ES-I3 (cell line): ENCODE results near the gene KRTAP22-1.

Experiments used
- H3K36me3 ChIP-seq: 2 replicates; pipeline ENCODE4 v1.6.1; 2013; ENCODE audit warnings: mild to moderate bottlenecking, low read length, control low read depth, moderate library complexity; ENCODE audit not compliant: insufficient read depth
- H3K4me1 ChIP-seq: 2 replicates; pipeline ENCODE4 v1.6.1; 2013; ENCODE audit warnings: mild to moderate bottlenecking, control low read depth, low read length; ENCODE audit not compliant: insufficient read depth
- H3K9ac ChIP-seq: 2 replicates; pipeline ENCODE4 v1.6.1; 2013; ENCODE audit warnings: low read depth, mild to moderate bottlenecking, low read length, moderate library complexity
- H3K9me3 ChIP-seq: 2 replicates; pipeline ENCODE4 v1.6.1; 2013; ENCODE audit warnings: mild to moderate bottlenecking, low read length, moderate library complexity; ENCODE audit not compliant: control insufficient read depth, insufficient read depth

The KRTAP22-1 gene

GRCh38 chr21:30605968-30606367 lies 5.1 kb downstream of the KRTAP22-1 start:
- no peaks in the 10 kb centered on the region for H3K9me3 ChIP-seq
- no peaks in the 10 kb centered on the region for H3K36me3 ChIP-seq
- H3K4me1 ChIP-seq: no peaks in the 10 kb centered on the region
- no peak overlapping the region for H3K9ac ChIP-seq

- H3K9me3 ChIP-seq: no peaks in the 10 kb centered on the region
- H3K36me3 ChIP-seq: no peaks in the 10 kb centered on the region
- H3K9ac ChIP-seq: no peak overlapping the region
- H3K4me1 ChIP-seq: no peaks in the 10 kb centered on the region
Observed at GRCh38 chr21:30612132-30612531, 11.2 kb downstream of the KRTAP22-1 start.

GRCh38 chr21:30613836-30614235 lies 12.9 kb downstream of the KRTAP22-1 start, which contains the start of gene KRTAP6-1:
Gene KRTAP6-1, minus strand, starts transcription at chr21:30613930. Its CDS starts 26 bp downstream, at chr21:30613904.
- H3K9ac ChIP-seq: no peak within 1 kb of the TSS
- H3K9me3 ChIP-seq: no peaks in the 10 kb centered on the region
- no peaks in the 10 kb centered on the region for H3K36me3 ChIP-seq
- H3K4me1 ChIP-seq: no peaks in the 10 kb centered on the region

- Histone ChIP-seq H3K9ac (no peak overlapping the region), H3K36me3 (no peaks in the 10 kb centered on the region), H3K9me3 (no peaks in the 10 kb centered on the region), H3K4me1 (no peaks in the 10 kb centered on the region)
Observed at GRCh38 chr21:30615199-30615598, 14.3 kb downstream of the KRTAP22-1 start.

GRCh38 chr21:30616125-30616524 lies 15.2 kb downstream of the KRTAP22-1 start, which contains the start of gene KRTAP20-1:
Gene KRTAP20-1, plus strand, starts transcription at chr21:30616425. Its CDS starts 30 bp downstream, at chr21:30616455.
- no peaks in the 10 kb centered on the region for H3K36me3 ChIP-seq
- H3K4me1 ChIP-seq: no peaks in the 10 kb centered on the region
- no peaks in the 10 kb centered on the region for H3K9me3 ChIP-seq
- no peak within 1 kb of the TSS for H3K9ac ChIP-seq

- Histone ChIP-seq H3K4me1 (no peaks in the 10 kb centered on the region), H3K9me3 (no peaks in the 10 kb centered on the region), H3K9ac (no peak overlapping the region), H3K36me3 (no peaks in the 10 kb centered on the region)
Observed at GRCh38 chr21:30620080-30620479, 19.2 kb downstream of the KRTAP22-1 start.

- Histone ChIP-seq H3K9me3 (no peaks in the 10 kb centered on the region), H3K9ac (no peak within 1 kb of the TSS), H3K36me3 (no peaks in the 10 kb centered on the region), H3K4me1 (no peaks in the 10 kb centered on the region)
Observed at GRCh38 chr21:30620522-30620921, 19.6 kb downstream of the KRTAP22-1 start, which contains the start of gene KRTAP20-4. Gene KRTAP20-4, plus strand, starts transcription at chr21:30620627.

GRCh38 chr21:30623362-30623761 lies 22.5 kb downstream of the KRTAP22-1 start:
- no peak overlapping the region for H3K9ac ChIP-seq
- H3K4me1 ChIP-seq: no peaks in the 10 kb centered on the region
- no peaks in the 10 kb centered on the region for H3K36me3 ChIP-seq
- no peaks in the 10 kb centered on the region for H3K9me3 ChIP-seq

- H3K36me3 ChIP-seq: no peaks in the 10 kb centered on the region
- H3K9ac ChIP-seq: no peak overlapping the region
- no peaks in the 10 kb centered on the region for H3K9me3 ChIP-seq
- H3K4me1 ChIP-seq: no peaks in the 10 kb centered on the region
Observed at GRCh38 chr21:30625449-30626165, 24.7 kb downstream of the KRTAP22-1 start.

- H3K9me3 ChIP-seq: no peaks in the 10 kb centered on the region
- no peak overlapping the region for H3K9ac ChIP-seq
- no peaks in the 10 kb centered on the region for H3K4me1 ChIP-seq
- H3K36me3 ChIP-seq: no peaks in the 10 kb centered on the region
Observed at GRCh38 chr21:30628109-30628508, 27.2 kb downstream of the KRTAP22-1 start.

GRCh38 chr21:30629200-30629599 lies 28.3 kb downstream of the KRTAP22-1 start:
- Histone ChIP-seq H3K4me1 (no peaks in the 10 kb centered on the region), H3K9me3 (no peaks in the 10 kb centered on the region), H3K36me3 (no peaks in the 10 kb centered on the region), H3K9ac (no peak overlapping the region)

- Histone ChIP-seq H3K9ac (no peak within 1 kb of the TSS), H3K36me3 (no peaks in the 10 kb centered on the region), H3K9me3 (no peaks in the 10 kb centered on the region), H3K4me1 (no peaks in the 10 kb centered on the region)
Observed at GRCh38 chr21:30634906-30635305, 34.0 kb downstream of the KRTAP22-1 start, which contains the start of gene KRTAP20-2. Gene KRTAP20-2, plus strand, starts transcription at chr21:30635206. Its CDS starts 58 bp downstream, at chr21:30635264.

- no peaks in the 10 kb centered on the region for H3K9me3 ChIP-seq
- H3K9ac ChIP-seq: no peak overlapping the region
- no peaks in the 10 kb centered on the region for H3K4me1 ChIP-seq
- no peaks in the 10 kb centered on the region for H3K36me3 ChIP-seq
Observed at GRCh38 chr21:30638686-30639085, 37.8 kb downstream of the KRTAP22-1 start.

GRCh38 chr21:30642564-30642963 lies 41.7 kb downstream of the KRTAP22-1 start, which contains the start of gene KRTAP20-3:
Gene KRTAP20-3, plus strand, starts transcription at chr21:30642864.
- no peak within 1 kb of the TSS for H3K9ac ChIP-seq
- no peaks in the 10 kb centered on the region for H3K36me3 ChIP-seq
- no peaks in the 10 kb centered on the region for H3K4me1 ChIP-seq
- no peaks in the 10 kb centered on the region for H3K9me3 ChIP-seq

GRCh38 chr21:30646904-30647414 lies 46.1 kb downstream of the KRTAP22-1 start:
- no peaks in the 10 kb centered on the region for H3K9me3 ChIP-seq
- no peak overlapping the region for H3K9ac ChIP-seq
- H3K36me3 ChIP-seq: no peaks in the 10 kb centered on the region
- H3K4me1 ChIP-seq: no peaks in the 10 kb centered on the region
